GM21360 (cell line): ENCODE data around the gene KCNC4.

Source experiments
- ATAC-seq: cut with Tn5 transposase; IDR thresholded peaks from one replicate; pipeline ENCODE4 v1.9.1; 2021; ENCODE audit warnings: mild to moderate bottlenecking, moderate library complexity; ENCODE audit not compliant: unreplicated experiment

The KCNC4 gene

DNA sequence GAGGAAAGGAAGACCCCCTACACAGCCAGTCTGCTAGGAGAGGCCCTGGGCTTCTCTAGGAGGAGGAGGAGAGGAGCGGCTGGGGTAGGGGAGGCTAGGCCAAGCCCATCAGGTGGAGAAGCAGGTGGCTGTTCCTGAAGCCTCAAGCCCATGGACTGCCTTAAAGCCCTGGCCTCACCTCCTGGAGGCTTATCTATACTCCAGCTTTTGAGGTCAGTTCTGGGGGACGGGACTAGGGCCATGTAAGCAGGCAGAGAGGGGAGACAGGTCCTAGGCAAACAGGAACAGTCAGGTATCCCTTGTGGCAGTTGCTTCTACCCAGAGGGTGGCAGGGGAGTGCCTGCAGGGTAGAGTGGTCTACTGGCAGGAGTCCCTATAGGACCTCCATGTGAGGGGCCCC is 40.6 kb downstream of the KCNC4 start:
- no peak for ATAC-seq

DNA sequence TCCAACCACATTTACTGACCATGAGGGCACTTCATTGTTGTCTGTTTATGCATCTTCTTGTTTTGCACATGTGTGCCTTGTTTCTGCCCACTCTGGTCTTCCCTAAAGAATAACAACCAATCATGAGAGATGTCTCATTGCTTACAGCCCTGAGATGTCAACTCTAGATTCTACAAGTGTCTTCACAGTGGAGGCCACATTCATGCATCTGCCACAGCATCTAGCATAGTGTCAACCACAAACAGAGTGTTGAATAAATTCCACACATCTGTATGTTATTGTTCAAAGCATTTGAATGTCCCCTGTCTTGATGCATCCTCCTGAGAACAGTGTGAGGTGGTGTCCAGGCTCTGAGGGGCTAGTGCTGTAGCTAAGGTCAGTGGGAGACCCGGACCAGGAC is 43.1 kb downstream of the KCNC4 start:
- no peak for ATAC-seq

GRCh38 chr1:110254604-110255391 is 44.7 kb downstream of the KCNC4 start:
- no peak for ATAC-seq

- ATAC-seq: no peak
Measured at GRCh38 chr1:110255392-110255787, 45.3 kb downstream of the KCNC4 start.

DNA sequence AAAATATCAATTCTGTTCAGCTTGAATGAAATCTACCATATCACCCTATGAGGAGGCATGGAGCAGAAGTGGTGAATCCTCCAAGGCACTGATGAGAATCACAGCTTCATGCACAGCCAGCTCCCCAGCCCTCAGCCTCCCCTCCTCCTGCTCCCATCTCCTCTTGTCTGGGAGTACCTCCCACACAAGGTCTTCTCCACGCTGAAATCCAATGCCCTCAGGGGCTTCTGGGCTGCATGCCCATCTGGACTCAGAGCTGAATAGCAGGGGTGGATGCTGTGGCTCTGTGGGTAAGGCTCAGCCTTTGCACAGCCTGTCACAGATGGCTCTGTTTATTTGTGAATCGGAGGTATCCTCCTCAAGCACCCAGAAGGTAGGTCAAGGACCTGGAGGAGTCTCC is 48.6 kb downstream of the KCNC4 start:
- no peak for ATAC-seq

DNA sequence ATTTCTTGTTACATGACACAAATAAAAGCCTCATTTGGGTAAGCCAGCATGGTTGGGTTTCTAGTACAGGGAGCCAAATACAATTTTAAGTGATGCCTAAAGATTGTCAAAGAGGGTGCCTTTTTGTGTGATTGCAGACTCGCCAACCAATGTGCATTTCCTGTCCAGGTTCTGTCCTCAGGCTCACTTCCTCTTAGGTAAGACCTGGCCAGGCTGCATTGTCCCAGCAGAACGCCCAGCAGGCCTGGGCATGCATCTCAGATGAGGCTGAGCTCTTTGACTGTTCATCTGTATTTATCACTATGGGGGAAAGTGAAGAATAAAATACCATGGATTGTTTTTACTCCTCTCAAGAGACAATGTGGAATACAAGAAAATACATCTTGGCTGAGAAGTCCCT is 49.7 kb downstream of the KCNC4 start:
- ATAC-seq: no peak
